LoVo (cell line): ENCODE data around the gene METTL16.
A peak's percentile ranks its signal among the peaks of the same experiment; 100 is the strongest.

Source experiments
- DNase-seq: peaks from one replicate; pipeline ENCODE4 v3.0.0-alpha.2; 2016; ENCODE audit warnings: low spot score

The METTL16 gene

DNA sequence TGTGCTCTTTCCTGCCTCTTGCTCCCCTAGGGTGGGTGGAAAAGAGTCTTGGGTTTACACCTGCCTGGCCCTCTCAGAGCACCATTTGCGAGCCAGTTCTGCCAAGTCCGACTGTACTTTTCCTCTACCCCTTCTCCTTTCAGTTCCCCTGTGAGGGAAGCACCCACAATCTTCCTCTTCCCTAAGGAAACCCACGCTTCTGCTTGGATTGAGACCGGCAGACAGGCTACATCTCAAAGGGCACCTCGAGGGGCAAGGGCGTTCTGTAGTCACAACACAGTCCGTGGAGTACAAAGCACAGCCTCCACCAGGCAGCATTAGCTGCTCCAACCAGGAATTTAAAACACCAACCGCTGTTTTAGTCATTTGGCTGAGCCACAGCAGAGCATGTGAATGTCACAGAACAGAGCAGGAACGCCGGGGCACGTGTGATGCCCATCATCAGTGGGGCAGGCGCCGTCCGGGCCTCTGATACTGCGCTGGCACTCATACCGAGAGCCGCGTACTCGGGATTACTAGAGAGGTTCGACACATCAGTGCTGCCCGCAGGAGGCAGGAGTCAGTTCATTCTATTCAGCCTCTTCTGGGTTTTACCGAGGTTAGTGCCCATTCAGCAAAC lies 97.1 kb downstream of the METTL16 start:
- no peak for DNase-seq

DNA sequence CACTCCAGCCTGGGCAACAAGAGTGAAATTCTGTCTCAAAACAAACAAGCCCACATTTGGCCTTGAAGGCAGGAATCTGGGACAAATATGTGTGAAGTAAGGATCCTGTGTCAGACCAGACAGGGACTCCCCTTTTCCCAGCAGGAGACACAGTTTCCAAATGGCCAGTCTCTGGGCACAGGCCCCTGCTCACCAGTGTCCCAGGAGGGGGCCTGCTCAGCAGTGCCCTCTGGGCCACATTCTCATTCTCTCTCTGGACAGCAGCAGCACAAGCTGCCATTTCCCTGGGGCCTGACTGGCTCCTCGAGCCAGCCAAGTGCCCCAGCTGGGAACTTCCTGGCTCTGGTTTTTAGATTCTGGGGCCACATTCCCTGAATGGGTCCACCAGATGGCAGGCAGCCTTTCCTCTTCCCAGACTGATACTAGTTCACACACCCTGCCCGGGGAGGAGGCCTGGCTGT lies 99.1 kb downstream of the METTL16 start:
- DNase-seq, result no peak

DNA sequence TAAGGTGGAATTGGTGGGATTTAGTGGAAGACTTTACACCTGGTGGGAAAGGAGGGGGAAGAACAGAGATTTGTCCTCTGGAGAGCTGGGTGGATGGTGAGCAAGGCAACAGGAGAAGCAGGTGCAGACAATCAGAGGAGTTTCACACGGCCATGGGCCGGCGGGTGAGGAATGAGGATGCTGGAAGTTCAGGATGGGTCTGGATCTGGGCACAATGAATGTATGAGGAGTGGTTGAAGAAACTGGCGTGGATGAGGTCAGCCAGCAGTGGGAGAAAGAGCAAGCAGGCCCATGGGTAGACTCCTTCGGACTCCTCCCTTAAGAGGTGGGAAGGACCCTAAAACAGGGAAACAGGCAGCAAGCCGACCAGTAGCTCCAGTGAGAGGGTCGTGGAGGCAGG lies 100.7 kb downstream of the METTL16 start:
- no peak for DNase-seq

DNA sequence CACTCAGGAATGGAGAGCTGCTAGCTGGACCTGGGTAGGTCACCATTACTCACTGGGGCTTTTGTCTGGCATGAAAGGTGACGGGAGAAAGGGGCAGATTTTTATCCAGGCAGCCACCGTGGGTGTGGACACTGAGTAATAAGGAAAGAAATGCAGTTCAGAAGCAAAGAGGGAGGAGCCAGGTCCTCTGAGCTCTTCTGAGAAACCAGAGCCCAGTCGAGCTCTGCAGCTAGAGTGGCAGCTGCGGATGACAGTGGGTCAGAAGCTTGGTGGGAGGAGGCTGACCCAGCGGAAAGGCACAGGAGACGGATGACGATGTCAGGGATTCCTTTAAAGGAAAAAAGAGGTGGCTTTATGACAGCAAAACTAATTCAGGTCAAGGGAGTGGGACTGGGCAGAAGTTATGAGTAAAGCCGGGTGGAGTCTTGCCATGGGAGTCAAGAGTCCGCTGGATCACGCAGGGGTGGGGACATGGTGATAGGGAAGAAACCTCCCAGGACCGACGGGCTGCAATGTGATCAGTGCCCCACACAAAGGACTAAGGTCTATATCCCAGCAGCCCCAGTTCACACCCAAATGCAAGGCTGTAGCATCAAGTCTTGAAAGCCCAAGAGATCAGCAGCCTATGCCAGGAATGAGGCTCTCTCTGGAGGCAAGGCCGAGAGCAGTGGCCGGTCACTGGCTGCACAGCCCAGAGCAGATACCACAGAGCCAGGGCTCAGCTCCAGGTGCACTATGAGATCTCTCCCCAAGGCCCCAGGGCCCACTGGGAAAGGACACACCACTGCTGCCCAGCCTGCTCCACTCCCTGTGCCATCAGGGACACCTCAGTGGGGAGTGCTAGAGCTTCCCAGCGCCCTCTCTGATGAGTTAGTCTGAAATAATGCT lies 104.5 kb downstream of the METTL16 start:
- DNase-seq, result peak; percentile 90

DNA sequence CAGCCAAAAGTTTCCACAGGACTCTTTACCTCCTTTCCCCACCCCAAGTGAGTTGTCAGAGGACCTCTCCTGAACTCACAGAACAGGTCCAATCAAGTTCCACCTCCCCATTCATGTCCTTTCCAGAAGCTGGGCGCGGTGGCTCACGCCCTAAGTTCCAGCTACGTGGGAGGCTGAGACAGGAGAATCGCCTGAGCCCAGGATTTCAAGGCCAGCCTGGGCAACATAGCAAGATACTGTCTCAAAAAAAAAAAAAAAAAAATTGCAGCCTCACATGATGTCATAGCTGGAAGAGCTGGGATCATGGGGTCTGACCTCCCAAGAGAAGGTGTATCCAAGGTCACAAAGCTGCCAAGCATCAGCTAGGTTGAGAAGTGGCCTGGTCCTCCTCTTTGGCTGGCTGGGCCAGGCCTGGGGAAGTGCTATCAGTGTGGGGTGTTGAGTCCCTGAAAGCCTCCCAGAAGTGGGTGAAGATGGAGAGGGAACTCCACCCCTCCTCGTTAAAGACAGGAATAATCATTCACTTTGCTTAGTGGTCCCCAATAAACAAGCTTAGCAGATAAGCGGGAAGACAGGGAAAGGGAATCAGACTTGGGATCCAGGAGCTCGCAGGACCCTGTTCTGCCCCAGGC lies 105.3 kb downstream of the METTL16 start:
- DNase-seq, result peak; percentile 52

DNA sequence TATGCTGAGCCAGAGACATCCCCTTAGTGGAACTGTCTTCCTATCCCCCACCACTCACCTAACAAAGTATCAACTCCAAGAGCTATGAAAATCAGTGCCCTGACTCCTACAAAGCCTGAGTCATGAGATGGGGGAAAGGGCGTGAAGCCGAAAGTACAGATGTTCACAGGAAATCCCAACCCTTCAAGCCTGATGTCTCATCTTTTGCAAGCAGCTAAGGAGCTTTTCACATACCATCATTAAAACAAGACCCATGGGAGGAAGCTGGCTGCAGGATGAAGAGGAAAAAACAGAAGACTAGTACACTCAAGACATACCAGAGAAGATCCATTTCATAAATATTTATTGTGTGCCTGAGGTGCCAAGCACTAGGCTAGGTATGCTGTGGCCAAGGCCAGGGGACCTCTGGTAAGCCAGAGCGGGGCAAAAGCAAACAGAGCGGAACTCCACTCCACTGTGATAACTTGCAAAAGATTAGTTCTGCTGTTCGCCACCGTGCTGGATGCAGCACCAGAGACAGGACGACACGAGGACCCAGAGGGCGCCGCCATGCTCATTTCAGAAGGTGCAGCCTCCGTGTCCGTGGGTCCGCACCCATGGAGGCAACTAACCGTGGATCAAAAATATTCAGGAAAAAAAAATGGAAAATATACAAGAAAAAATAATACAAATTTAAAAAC lies 106.3 kb downstream of the METTL16 start:
- no peak for DNase-seq

DNA sequence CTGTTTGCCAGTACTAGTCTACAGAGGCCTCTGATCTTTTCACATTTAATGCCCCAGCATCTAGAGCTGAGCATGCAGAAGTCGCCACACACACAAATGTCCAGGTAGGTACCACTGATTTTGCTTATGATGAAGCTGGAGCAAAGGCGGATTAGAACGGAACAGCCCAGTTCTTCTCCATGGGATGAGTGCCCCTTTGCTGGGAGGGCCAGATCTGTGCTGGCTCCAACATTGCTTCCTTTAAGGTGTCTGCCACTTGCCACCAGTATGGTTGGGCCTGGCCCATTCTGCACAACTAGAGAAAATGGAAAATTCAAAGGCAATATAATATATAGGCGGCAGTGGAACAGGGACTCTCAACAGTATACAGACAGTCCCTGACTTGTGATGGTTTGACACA lies 108.6 kb downstream of the METTL16 start:
- no peak for DNase-seq

DNA sequence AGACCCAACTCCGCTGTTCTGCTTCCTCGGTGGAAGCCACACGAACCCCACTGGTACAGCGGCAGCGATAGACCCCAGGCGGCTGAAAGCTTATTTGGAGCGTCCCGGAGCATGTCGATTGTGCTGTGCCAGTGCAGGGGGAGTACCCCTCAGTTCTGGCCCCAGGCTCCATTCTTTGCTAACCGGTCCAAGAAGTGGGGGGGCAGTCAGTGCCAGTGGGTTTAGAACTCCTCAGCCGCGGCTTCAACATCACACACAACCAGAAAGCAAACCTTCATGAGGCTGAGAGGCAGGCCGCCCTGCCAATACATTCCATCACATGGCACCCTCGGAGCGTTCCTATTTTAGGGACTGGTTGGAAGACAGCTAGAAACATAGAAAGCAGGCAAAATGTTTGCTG lies 109.1 kb downstream of the METTL16 start:
- DNase-seq, result no peak

DNA sequence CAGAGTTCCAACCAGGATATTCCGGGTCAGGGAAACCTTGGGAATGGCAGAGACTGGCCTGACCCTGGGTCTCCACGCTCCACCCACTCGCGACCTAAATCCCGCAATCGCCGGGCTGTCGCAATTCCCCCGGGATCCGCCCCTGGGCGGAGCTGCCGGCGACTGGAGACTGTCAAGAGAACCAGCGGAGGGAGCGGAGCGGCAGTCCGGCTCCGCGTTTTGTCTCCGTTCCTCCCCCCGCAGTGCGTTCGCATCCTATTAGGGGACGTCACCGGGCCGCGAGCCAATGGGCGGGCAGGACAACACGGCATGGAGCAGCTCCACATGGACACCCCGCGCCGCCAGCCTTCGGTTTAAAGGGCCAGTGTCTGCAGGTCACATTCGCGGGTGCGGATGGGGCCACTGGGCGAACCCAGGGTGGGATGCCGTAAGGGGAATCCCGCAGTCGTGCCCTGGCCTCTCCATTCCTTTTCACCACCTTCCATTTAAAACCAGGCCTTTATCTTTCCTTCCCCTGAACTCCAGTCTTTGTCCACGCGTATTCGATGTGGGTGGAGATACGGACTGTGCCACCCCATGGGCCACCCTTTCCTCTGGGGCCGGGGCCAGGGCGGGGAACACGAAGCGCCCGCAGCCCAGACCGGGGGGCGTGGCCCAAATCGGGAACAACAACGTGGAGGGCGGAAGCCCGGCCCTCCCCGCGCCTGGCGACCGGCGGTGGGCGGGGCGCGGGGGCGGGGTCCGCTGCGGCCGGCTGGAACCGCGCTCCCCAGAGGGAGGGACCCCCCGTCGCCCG lies 110.1 kb downstream of the METTL16 start:
- peak; percentile 99 for DNase-seq

DNA sequence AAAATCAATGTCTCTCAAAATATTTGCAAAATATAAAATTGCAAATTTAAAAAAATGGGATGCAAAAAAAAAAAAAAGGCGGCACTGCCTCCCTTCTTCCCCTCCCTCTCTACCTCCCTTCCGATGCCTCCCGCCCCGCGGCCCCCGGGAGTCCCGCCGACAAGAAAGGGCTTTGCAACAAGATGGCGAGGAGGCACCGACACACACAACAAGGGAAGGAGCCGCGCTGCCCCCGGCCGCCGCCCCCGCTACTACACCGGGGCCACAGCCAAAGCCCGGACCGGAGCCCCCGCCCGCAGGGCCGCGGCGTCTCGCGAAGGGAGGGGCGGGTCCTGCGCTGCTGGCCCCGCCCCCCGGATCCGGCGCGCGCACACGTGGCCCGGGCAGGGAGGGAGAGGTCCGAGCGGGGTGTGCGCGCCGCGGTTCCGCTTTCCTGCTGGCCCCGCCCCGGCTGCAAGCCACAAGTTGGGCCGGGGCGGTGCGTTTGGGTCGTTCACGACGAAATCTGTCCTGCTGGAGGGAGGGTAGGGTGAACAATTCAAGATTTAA lies 110.7 kb downstream of the METTL16 start, which contains the start of gene MNT:
MNT (minus strand) TSS at position 184 of the 549 bp plus-strand sequence. CDS start 348 bp downstream, outside the sequence.
- peak; percentile 95 for DNase-seq

DNA sequence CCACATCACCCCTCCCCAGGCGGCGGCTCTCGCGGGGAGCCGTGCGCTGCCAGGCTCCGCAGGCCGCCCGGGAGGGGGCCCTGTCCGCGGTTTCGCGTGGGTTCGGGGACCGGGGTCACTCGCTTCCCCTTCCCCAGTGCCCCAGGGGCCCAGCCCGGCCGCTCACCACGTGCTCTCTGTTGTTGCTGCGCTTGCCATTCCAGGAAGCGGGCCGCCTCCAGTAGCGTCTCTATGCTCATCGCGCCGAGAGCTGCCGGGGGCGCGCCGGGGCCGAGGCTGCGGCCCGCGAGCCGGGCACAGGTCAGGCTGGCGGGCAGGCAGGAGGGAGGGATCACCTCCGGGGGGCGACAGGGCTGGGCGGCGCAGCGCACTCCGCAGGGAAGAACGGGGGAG lies 111.2 kb downstream of the METTL16 start:
- DNase-seq, result peak; percentile 11

DNA sequence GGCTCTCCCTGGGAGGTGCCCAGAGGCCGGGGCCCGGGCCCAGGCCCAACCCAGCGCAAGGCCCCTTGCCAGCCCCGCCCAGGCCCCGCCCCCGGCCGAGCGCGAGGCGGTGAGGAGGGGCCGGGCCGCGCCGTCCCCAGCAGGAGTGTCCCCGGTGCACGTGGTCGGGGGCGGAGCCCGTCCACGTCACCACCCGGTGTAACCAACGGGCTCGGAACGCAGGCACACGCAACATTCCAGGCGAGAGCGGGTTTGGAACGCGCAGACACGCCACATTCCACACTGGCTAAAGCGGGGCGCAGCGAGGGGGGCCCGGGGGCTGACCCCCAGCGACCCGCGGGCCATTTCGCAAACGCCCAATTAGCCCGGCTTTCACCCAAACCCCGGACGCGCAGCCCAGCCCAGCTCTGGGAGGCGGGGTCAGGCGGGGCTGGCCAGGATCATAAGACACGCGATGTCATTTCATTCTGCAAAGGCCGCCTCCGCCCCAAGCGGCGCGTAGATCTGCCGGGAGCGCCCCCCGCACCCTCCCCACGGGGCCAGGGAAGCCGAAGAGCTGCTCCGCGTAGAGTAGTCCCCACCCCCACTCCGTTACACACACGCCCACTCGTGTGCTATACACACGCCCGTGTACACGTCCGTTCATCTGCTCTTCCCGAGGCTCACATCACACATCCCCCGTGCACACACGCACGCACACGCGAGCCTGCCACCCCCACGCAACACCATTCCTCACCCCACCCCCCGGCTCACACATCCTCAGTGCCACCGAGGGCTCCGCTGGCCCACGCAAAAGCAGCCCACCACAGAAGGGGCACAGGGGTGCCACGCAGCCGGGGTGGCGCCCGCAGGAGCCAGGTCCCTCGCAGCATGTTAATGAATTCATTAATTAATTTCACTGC lies 111.9 kb downstream of the METTL16 start:
- DNase-seq, result peak; percentile 95

DNA sequence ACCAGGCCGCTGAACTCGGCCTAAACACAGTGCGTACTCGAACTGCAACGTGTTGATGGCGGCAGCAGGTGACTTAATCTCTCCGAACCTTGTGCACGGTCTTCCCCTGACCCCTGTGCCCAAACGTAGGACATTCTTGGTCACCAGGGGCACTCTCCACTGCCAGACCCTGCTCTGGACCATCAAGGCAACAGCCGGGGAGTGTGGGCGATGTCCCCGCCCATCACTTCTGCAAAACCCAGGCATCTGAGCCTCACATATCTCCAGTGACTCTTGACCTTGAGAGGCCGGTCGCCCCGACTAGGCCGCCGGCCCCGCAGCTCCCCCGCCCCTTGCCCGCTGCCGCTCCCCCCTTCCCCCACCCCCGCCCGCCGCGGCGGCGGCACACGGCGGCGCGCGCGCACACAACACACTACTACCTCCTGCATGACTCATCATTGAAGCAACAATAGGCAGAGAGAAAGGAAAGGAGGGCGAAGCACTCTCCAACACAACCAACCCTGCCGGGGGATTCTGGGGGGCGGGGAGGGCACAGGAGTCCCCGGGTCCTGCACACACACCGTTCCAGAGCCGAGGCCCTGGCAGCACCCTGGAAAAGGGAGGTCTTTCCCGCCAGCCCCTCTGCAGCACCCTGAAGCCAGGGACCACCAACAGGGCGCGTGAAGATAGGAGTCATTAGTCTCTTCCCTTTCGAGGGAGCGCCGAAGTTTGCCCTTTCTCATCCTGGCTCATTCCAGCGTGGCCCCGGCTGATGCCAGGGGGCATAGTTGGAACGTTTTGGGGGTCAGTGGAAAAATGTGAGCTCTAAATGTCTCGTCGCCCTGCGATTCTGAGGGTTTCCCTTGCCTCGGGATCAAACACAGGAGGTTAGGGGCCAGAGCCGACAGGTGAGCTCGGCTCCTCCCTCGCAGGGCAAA lies 112.8 kb downstream of the METTL16 start:
- peak; percentile 55 for DNase-seq

DNA sequence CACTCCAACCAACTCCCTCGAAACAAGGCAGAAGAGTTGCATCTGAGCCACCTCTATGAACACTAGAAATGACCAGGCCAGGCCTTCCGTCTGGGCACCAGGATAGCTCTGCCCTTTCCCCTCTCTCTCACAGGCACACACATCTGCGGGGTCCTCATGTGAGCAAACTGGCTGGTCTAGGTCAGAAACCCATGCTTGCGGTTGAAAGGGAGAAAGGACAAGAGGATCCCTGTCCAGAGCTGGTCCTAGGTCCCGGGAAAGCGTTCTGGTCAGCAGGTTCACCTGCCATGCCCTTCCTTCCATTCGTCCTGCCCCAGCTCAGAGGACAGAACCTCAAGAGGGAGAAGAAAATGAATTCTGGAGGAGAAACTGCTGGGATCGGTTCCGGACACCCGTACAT lies 113.5 kb downstream of the METTL16 start:
- no peak for DNase-seq

DNA sequence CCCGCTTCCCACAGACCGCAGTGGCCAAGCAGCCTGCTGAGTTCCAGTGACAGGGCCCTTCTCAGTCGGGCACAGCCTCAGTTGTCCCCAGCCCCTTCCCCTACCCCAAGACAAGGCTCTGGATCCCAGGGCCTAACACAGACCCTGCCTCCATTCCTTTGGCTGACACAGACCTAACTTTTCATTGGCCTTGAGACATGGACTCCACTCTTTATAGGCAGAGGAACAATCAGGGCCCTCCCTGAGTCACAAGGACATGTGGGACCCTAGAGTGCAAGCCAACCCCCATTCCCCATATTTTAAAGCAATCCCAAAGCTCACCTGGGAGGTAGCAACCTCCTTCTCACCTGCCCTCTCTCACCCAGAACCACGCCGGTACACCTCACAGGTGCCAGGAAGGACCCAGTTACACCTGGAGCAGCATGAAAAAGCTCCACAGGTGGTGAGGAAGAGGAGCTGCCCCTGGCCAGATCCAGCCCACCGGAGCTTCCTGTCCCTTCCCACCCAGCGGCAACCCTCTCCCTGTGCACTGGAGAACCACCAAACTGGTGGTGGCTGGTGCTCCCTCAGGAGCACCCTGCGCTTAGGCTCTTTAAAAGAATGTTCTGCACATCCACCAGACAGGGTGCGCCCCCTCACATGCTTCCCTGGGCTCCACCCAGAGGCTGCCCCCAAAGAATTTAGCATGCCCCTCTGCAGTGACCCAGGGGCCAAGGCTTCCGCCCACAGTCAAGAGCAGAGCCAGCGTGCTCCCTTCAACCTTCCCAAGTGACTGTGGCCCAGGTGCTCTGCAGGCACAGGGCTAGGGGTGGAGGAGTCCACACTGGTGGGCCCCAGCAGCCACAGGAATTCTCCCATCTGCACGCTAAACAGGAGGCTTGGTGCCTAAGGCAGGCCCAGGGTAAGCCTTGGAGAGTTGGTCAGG lies 114.2 kb downstream of the METTL16 start:
- no peak for DNase-seq

DNA sequence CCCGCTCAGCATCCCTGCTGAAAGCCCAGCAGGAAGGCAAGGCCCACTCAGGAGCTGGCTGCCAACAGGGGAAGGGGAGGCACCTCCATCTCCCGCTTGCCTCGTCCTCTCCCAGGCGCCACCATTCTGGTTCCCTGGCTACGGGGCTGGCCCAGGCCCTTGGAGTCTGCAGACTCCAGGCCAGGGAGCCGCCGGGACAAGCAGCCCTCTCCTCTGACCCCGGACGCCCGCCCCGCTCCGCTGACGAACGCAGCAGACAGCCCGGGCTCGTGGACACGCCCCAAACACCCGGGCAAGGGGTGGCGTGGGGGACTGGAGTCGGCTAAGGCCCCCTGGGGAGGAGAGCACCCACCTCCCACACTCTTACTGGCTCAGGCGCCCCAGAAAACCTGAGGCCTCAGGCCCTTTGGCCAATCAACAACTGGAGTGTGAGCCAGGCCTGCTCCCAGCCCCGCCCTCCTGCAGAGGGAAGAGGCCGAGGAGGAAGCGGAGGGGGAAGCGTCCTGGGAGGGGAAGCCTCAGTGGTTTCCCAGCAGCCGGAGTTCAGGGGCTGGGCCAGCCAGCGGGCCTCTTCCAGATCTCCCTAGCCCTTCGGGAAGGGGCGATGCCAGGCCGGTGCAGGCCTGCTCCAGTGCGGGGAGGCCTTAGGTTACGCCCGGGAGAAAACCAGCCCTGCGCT lies 115.0 kb downstream of the METTL16 start:
- peak; percentile 73 for DNase-seq

DNA sequence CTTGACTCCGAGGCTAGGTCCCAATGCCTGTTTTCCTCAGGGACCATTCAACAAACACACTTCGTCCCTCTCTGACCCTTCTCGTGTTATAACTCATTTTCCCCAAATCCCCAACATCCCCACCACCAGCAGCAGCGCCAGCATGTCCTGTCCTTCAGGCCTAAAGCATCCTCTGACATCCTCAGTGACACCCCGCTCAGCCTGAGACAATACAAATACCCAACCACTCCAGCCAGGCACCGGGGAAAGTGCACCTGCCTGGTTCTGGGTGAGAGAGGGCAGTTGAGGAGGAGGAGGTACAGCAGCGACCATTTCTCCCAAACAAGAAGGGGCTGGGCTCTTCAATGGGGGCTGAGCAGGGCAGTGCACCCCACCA lies 115.5 kb downstream of the METTL16 start:
- DNase-seq, result no peak
